Forelimb muscle (tissue), 1 donor: ENCODE results near the gene ANKDD1A. TPM values are rescaled to one million over a fixed set of nuclear protein-coding genes. Genes with fewer than 3 reads are reported as not detected.

ENCODE experiments used
- DNase-seq: peaks from one replicate; pipeline ENCODE4 v3.0.0-alpha.2; 2013; ENCODE audit warnings: low read depth
- polyA plus RNA-seq: library from polyadenylated mRNA; unstranded; fragments of 120-200 nt; gene quantifications from one replicate; pipeline ENCODE4 v1.2.1, GENCODE V29; 2013; ENCODE audit not compliant: insufficient read length

The ANKDD1A gene
- polyA plus RNA-seq, 1 donor: 6.1 TPM

GRCh38 chr15:64923546-64923945 is 11.8 kb downstream of the ANKDD1A start:
- DNase-seq: no peak

GRCh38 chr15:64925335-64926330 is 13.9 kb downstream of the ANKDD1A start:
- DNase-seq: no peak

GRCh38 chr15:64926661-64927060 is 15.0 kb downstream of the ANKDD1A start:
- no peak for DNase-seq

DNA sequence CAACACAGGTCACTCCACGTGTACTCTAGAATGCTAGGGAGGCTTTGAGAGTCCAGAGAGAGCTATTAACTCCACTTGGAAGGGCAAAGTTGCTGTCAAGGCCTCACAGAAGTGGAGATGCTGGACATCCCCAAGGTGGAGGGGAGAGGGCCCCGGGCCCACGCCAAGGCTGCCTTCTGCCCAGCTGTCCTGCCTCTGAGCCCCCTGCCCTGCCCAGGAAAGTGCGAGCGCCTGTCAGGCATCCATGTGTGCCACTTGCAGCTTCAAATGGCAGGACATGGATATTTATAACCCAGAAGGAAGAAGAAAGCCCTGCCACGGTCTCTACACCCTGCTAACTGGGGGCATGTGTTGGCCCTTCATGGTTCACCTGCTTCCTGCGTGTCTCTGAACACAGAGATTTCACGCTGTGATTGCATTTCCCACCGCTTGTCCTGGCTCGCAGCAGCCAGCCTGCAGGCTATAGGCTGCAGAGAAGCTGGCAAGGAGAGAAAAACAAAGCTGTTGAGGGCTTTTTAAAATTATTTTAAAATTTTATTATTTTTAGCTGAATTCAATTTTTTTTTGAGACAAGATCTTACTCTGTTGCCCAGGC is 17.0 kb downstream of the ANKDD1A start:
- DNase-seq: no peak

GRCh38 chr15:64930019-64930652 is 18.4 kb downstream of the ANKDD1A start:
- no peak for DNase-seq

- no peak for DNase-seq
Measured at GRCh38 chr15:64930778-64931371, 19.2 kb downstream of the ANKDD1A start.

DNA sequence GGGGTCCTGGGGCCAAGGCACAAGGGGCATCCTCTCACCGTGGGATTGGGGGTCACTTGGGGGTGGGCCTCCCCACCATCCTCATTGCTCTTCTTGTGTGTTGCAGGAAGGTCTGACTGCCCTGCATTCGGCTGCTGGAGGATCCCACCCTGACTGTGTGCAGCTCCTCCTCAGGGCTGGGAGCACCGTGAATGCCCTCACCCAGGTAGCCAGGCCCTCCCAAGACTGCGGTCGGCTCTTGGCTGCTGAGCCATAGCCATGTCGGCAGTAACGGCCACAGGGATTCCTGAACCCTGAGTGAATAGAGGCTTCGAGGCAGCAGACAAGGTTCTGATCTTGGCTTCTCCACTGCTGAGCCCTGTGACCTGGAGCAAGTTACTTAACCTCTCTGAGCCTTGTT is 19.7 kb downstream of the ANKDD1A start:
- DNase-seq: no peak

GRCh38 chr15:64934023-64934422 is 22.3 kb downstream of the ANKDD1A start:
- no peak for DNase-seq

DNA sequence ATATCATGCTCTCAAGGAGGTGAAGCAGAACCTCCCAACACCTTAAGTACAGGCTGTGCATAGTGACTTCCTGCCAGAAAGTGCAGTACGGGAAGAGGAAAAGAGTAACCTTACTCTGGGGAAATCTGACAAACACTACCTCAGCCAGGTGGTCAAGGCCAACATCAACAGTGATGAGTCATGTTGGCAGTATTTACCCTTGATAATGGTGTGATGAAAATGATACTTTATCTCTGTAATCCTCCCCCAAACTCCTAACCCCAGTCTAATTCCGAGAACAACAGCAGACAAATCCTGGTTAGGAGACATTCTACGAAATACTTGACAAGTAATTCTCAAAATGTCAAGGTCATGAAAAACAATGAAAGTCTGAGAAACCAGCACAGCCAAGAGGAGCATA is 26.5 kb downstream of the ANKDD1A start:
- DNase-seq: no peak

DNA sequence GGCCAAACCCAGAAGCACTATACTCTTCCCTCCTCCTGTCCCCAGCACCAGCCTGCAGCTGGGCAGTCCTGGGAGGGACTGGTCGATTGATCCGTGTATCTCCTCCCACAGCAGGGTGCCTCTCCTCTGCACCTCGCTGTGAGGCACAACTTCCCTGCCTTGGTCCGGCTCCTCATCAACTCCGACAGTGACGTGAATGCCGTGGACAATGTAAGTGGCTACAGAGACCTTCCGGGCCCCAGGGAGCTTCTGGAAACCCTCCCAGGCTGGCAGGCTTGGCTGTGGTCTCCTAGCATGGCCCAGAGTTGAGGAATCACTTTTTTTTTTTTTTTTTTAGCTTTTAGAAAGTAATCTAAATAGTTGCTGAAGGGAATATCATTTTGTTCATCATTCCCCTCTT is 30.7 kb downstream of the ANKDD1A start:
- no peak for DNase-seq

GRCh38 chr15:64943512-64944225 is 32.0 kb downstream of the ANKDD1A start:
- no peak for DNase-seq

DNA sequence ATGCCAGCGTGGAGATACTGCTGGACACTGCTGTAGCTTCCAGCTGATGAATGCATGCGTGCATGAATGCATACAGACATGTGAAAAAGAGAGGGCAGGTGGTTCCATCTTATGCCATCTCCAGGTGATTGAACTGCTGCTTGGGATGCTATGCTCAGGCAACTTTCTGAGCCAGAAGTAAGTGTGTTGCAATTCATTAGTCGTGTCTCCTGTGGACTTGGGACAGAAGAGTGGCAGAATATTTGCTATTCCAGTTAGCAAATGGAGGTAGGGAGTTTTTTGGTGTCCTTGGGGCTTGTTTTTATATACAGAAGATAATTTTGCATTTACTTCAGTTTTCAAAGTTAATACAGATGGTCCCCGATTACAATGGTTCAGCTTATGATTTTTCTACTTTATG is 33.3 kb downstream of the ANKDD1A start:
- no peak for DNase-seq

DNA sequence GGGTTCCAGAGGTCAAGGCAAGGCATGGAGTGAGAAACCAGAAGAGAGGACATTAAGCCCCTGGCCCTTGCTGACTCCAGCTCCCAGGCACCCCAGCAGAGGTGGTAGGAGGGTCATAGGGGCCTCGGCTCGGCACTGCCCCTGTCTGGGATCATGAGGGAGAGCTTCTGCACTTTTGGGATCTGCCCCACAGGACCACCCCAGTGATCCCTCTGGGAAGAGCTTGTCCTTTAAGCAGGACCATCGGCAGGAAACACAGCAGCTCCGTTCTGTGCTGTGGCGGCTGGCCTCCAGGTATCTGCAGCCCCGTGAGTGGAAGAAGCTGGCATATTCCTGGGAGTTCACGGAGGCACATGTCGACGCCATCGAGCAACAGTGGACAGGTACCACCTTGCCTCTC is 35.5 kb downstream of the ANKDD1A start:
- no peak for DNase-seq

- no peak for DNase-seq
Measured at GRCh38 chr15:64948916-64949315, 37.2 kb downstream of the ANKDD1A start.

DNA sequence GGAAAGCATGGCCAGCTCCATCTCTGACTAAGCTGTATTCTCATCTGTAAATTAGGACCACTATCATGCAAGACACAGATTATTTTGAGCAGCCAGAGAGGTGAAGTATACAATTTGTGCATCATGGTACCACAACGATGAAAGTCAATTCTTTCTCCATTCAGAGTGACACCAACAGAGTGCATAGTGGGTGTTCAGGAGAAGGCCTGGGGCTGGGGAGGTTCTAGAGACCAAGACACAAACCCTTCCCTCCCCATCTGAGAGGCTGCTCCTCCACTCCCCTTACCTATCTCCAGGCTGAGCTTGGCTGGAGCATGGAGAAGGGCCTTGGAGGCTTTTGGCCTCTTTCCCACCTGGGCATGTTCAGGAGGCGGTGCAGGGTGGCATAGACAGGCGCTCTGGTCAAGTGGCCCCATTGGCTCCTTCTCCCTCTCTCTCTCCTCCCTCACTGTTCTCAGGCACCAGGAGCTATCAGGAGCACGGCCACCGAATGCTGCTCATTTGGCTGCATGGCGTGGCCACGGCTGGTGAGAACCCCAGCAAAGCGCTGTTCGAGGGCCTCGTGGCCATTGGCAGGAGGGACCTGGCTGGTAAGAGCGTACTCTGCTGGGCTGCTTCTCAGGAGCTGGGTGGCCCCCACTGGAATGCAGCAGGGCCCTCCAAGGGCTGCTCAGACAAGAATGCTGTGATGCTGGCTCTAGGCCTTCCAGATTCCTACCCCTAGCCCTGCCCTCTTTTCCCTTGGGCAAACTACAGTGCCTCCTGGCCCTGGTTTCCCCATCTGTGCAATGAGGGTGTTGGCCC is 37.9 kb downstream of the ANKDD1A start:
- no peak for DNase-seq

GRCh38 chr15:64950888-64951287 is 39.2 kb downstream of the ANKDD1A start:
- no peak for DNase-seq

GRCh38 chr15:64951777-64952418 is 40.2 kb downstream of the ANKDD1A start:
- no peak for DNase-seq

GRCh38 chr15:64954395-64954794 is 42.7 kb downstream of the ANKDD1A start:
- no peak for DNase-seq

- DNase-seq: no peak
Measured at GRCh38 chr15:64959128-64959527, 47.4 kb downstream of the ANKDD1A start.

DNA sequence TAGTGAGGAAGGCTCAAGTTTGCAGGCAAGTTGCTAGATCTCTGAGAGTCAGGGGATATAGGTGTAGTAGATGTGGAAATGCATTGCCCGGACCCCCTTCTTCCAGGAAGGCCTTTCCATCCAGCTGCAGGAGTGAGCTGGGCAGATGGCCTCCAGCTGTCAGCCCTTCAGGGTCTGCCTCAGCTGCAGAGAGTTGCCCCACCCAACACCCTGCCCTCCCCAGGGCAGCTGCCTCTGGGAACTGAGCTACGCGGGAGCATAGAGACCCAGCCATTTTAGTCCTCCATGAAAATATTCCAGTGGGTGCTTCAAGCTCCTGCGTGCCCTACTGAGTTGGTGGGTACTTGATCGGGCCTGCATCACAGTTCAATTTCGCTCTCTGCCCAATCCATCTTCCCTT is 48.5 kb downstream of the ANKDD1A start:
- DNase-seq: no peak
